ENCODE results near the gene TPRG1.

DNA sequence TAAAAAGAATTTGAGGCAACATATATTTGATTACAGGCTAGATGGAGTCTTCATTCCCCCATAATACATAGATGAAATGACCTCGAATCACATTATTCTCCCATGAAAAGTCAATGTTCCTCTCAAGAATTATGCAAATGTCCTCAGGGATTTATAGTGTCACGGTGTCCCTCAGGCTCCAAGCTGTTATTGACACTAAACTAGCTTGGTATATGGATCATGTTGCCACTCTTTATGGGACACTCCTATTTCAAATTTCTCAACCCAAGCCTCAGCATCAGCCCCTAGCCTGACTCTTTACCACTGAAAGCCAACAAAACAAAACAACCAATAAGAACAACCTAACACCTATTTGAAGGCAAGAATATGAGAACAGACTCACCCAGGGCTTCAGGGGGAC is 139.8 kb downstream of the TPRG1 start:
- TF ChIP-seq, protein P1, sequence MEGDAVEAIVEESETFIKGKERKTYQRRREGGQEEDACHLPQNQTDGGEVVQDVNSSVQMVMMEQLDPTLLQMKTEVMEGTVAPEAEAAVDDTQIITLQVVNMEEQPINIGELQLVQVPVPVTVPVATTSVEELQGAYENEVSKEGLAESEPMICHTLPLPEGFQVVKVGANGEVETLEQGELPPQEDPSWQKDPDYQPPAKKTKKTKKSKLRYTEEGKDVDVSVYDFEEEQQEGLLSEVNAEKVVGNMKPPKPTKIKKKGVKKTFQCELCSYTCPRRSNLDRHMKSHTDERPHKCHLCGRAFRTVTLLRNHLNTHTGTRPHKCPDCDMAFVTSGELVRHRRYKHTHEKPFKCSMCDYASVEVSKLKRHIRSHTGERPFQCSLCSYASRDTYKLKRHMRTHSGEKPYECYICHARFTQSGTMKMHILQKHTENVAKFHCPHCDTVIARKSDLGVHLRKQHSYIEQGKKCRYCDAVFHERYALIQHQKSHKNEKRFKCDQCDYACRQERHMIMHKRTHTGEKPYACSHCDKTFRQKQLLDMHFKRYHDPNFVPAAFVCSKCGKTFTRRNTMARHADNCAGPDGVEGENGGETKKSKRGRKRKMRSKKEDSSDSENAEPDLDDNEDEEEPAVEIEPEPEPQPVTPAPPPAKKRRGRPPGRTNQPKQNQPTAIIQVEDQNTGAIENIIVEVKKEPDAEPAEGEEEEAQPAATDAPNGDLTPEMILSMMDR (IDR thresholded peaks at IDR 0.05; ENCODE audit: control extremely low read depth in 1 of 3, insufficient read depth in 1 of 3, low read depth in 1 of 3, low read length in 3 of 3): no peak
- TF ChIP-seq RFX5 (IDR thresholded peaks at IDR 0.05; ENCODE audit: borderline replicate concordance, low read depth, low read length) (no peak), SP2 (IDR thresholded peaks at IDR 0.05; ENCODE audit: low read length) (no peak), GABPA (IDR thresholded peaks at IDR 0.05; ENCODE audit: borderline replicate concordance, insufficient read depth, low read length) (no peak), SP1 (IDR thresholded peaks at IDR 0.05; ENCODE audit: low read depth, low read length) (no peak), SRF (IDR thresholded peaks at IDR 0.05; ENCODE audit: low read depth, low read length) (no peak)

Data from H1 (cell line).